OCI-LY7 (cell line): ENCODE results near the gene PCDHA8.

Experiments used
- EZH2phosphoT487 ChIP-seq: fragments of 200-600 bp; sonication (generic); IDR thresholded peaks from 2 replicates; pipeline ENCODE4 v1.6.1; 2018; ENCODE audit warnings: low read depth, borderline replicate concordance, mild to moderate bottlenecking, mixed run types, antibody characterized with exemption, low read length, moderate library complexity, mixed read lengths
- TF ChIP-seq, protein P1 (sequence below): fragments of 200-600 bp; sonication (generic); conservative IDR thresholded peaks from 2 replicates; pipeline ENCODE4 v1.5.1; 2014; ENCODE audit warnings: mild to moderate bottlenecking, antibody characterized with exemption, low read length, moderate library complexity, mixed read lengths

DNA sequence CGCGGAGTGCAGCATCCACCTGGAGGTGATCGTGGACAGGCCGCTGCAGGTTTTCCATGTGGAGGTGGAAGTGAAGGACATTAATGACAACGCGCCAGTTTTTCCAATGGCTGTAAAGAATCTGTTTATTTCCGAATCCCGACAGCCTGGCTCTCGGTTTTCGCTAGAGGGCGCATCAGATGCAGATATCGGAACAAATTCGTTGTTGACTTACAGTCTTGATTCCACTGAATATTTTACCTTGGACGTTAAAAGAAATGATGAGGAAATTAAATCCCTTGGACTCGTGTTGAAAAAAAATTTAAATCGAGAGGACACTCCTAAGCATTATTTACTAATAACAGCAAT is 39.5 kb upstream of the PCDHA8 start:
- TF ChIP-seq, protein P1, sequence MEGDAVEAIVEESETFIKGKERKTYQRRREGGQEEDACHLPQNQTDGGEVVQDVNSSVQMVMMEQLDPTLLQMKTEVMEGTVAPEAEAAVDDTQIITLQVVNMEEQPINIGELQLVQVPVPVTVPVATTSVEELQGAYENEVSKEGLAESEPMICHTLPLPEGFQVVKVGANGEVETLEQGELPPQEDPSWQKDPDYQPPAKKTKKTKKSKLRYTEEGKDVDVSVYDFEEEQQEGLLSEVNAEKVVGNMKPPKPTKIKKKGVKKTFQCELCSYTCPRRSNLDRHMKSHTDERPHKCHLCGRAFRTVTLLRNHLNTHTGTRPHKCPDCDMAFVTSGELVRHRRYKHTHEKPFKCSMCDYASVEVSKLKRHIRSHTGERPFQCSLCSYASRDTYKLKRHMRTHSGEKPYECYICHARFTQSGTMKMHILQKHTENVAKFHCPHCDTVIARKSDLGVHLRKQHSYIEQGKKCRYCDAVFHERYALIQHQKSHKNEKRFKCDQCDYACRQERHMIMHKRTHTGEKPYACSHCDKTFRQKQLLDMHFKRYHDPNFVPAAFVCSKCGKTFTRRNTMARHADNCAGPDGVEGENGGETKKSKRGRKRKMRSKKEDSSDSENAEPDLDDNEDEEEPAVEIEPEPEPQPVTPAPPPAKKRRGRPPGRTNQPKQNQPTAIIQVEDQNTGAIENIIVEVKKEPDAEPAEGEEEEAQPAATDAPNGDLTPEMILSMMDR: no peak
- TF ChIP-seq EZH2phosphoT487: no peak
